ENCODE data around the gene NME2.
"Not testable (repeated sequence)": the region's sequence is repeated elsewhere in the genome, so short reads cannot be mapped to it uniquely, and the experiment has no call there.

NME2 gene

DNA sequence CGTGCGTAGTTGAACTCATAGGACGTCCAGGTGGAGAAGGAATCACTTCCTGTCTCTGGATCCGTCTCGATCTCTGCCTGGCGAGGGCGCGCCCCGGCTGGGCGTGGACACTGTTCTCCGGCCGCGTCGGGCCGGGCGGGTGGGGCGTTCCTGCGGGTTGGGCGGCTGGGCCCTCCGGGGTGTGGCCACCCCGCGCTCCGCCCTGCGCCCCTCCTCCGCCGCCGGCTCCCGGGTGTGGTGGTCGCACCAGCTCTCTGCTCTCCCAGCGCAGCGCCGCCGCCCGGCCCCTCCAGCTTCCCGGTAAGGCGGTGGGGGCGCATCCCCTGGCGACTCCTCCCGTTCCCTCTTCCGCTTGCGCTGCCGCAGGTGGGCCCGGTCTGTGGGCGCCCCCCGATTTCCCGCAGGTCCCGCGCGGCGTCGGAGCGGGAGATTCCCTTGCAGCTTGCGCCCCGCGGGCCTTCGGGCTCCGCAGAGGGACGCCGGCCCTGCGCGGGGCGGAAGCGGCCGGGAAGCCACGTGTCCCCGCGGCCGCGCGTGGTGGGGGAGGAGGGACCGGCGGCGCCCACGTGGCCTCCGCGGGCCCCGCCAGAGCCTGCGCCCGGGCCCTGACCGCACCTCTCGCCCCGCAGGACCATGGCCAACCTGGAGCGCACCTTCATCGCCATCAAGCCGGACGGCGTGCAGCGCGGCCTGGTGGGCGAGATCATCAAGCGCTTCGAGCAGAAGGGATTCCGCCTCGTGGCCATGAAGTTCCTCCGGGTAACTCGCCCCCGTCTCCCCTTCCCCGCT lies at the start of gene NME2:
TSS of gene NME2 (plus strand) at position 214 of the 789 bp plus-strand sequence. CDS start at position 634, 420 bp downstream.
- DNase-seq (ENCODE audit: low read depth in 2 of 2) = peak; percentile 31 to 41

DNA sequence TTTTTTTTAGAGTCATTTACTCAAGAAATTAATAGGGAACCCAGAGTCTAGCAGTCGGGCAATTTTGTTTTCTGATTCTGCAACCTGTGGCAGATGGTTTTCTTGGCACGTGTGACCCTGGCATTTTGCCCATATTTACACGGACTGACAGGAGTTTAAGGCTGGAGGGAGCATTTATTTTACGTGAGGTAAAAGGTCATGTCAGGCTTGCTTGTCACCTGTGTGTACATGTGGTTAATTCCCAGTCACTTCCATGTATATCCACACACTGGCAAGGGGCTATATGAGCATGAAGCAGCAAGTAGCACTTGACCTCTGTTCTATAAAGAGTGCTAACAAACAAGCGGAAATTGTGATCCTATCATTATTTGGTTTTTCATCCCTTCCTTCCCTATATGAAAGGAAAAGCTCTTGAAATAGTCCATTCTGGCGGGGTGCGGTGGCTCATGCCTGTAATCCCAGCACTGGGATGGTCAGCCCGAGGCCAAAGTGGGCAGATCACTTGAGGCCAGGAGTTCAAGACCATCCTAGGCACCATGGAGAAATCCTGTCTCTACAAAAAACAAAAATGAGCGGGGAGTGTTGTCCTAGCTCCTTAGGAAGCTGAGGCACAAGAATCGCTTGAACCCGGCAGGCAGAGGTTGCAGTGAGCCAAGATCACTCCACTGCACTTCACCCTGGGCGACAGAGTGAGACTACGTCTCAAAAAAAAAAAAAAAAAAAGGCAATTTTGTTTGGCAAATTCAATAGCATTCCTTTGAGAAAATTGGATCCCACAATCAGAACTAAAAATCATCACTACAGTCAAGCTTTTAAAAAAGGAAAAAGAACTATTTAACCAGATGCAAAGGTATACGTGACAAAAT lies 47.6 kb upstream of the NME2 start:
- no peak for DNase-seq (ENCODE audit: low read depth in 2 of 2)

DNA sequence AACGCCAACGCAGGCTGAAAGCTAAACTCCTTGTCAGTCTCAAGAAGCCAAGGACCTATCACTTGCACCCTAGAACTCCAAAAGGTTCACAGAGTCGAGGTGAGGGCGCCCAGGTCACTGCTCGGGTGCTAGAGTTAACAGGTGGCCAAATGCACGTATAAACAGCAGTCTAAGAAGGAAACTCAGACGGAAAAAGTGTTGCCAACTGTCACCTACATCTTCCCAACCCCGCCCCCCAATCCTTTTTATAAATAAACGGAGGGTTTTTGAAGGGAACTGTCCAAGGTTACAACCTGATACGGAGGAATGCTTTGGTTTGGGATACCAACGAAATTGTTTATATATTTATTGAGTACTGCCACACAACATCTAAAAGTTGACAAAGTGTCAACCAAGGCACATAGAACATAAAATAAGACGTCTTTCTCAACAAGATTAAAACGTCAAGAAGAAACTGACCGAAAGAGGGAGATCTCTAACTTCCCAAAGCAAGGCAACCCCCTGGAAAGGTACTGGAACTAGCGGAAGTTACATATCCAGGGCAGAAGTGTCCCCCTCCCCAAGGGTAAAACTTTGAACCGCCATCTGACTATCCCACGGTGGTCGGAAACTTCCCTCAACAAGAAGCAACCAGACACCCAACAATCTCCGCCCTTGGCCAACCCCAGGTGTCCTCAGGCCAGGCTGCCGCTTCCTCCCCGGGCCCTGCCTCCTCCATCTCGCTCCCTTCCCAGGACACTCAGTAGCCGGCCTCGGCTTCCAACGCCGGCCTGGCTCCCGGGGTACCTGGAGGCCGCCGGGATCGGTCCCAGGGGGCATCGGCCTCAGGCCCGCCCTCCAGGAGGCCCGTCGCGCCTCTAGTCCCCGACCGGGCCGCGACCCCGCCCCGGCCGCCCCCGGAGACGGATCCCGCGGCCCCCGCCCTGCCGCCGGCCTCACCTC lies 46.5 kb upstream of the NME2 start:
- no peak for DNase-seq (ENCODE audit: low read depth in 2 of 2)

DNA sequence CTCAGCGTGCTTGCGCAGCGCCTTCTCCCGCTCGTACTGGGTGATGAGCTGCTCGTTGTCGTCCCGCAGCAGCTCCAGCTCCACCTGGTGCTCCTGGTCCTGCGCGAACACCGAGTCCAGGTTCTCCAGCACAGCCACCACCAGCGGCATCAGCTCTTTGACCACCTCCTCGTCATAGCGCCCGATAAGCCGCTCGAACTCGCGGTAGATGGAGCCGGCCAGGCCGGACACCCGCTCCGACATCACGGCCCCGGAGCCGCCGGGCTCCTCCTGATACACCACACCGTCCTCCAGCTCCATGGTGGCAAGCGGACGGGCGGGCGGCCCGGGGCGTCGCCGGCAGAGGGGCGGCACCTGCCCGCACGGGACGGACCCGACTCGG lies 45.9 kb upstream of the NME2 start:
- DNase-seq (ENCODE audit: low read depth in 2 of 2) = no peak

DNA sequence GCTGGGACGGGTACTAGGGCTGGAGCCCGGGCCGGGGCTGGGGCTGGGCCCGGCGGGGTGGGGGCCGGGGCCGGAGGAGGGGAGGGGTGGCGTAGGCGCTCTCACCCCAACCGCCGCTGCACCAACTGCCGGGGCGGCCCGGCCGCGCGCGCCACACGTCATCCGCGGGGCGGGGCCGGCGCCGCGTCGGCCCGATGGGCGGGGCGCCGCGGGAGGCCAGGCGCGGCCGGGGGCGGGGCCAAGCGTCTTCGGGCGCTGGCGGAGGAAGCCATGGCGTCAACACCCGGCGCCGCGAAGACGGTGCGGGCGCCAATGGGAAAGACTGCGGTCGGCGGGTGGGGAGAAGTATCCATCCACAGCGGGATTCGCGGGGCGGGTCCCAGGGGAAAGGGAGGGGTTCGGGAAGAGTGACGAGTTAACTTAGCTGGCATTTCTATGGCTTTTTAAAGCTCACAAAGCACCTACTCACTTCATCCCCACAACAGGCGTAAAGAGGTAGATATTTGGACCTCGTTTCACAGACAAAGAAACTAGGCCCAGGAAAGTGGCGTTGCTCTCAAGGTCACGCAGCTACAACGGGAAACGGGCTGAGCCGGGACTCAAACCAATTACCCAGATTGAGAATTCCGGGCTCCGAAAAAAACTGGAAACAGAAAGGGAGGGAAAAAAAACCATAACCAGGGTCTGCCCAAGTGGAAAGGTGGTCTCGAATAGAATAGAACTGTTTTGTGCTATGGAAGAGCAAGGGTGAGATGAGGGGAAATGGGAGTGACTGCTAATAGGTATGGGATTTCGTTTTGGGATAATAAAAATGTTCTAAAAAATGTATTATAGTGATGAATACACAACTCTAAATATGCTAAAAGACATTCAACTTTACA lies 45.2 kb upstream of the NME2 start, which contains the start of gene SPAG9:
TSS of gene SPAG9 (minus strand) at position 130 of the 881 bp plus-strand sequence. CDS start 212 bp downstream, outside the sequence.
- peak; percentile 77 to 78 for DNase-seq (ENCODE audit: low read depth in 2 of 2)

DNA sequence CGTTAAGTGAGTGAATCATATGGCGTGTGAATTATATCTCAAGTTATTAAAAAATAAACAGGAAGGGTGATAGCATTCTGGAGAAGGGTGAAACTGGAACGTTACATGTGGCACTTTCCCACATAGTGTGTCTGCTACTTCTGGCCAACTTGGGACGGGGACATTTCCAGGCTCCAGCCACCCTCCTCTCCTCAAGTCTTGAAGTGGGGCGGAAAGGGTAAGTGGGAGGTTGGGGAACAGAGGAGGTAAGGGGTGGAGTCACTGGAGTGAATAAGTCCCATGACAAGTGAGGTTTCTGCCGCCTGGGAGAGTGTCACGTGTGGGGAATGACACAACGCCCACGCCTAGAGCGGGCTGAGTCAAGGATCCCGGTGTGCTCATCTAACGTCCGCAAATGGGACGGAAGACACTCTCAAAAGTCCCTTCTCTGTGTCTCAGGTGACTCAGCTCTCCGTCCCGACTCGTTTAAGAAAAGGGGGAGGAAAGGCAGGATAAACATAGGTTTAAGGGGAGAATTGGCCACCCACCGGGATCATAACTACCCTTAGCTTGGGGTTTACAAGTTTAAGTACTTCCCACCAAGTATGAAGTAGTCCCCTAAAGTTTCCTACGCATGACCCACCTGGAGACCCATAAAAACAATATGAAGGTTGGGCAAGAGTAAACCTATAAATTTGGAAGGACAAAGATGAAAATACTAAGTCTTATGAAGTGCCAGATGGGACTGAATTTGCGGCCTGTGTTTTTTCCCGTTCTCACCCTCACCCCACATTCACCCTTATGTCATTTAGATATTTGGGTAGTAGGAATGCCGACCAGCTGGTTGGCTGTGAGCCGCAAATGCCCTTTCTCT lies 44.4 kb upstream of the NME2 start:
- peak; percentile 54 to 64 for DNase-seq (ENCODE audit: low read depth in 2 of 2)

DNA sequence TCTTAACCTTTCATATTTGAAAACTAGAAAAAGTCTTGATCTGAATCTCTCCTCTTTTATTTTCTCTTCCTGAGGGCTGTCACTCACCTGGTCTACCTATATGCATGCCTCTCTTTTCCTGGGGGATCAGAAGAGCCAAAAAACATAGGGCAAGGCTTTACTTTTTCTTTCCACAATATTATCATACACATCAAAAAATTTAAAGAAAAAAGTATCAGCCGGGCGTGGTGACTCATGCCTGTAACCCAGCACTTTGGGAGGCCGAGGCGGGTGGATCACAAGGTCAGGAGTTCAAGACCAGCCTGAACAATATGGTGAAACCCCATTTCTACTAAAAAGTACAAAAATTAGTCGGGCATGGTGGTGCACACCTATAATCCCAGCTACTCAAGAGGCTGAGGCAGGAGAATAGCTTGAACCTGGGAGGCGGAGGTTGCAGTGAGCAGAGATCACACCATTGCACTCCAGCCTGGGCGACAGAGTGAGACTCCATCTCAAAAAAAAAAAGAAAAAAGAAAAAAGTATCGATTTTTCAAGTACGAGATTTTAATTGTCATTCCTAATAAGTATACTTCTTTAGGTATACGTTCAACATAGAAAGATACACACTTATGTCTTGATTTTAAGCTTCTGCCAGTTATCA lies 43.6 kb upstream of the NME2 start:
- not testable (repeated sequence) for DNase-seq (ENCODE audit: low read depth in 2 of 2)

DNA sequence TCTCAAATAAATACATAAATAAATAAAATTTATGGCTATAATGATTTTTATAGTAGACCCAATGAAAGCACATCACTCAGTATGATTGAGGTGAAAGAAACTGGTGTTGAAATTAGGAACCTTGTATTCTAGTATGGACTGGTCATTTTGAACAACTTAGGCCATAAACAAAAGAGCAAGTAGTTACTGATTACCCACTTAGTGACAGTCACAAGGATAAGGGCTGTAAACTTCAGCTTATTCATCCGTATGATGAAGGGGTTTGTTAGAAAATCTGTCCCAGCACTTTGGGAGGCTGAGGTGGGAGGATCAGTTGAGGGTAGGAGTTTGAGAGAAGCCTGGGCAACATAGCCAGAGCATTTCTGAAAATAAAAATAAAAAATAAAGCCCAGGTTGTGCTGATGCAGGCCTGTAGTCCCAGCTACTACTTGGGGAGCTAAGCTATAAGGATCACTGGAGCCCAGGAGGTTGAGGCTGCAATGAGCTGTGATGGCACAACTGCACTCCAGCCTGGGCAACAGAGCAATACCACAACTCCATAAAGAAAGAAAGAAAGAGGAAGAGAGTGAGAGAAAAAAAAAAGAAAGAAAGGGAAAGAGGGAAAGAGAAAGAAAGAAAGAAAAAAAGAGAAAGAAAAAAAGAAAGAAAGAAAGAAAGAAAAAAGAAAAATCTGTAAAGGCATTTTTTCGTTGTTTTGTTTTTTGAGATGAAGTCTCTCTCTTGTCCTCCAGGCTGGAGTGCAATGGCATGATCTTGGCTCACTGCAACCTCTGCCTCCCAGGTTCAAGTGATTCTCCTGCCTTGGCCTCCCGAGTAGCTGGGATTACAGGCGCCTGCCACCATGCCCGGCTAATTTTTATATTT lies 41.3 kb upstream of the NME2 start:
- no peak for DNase-seq (ENCODE audit: low read depth in 2 of 2)

DNA sequence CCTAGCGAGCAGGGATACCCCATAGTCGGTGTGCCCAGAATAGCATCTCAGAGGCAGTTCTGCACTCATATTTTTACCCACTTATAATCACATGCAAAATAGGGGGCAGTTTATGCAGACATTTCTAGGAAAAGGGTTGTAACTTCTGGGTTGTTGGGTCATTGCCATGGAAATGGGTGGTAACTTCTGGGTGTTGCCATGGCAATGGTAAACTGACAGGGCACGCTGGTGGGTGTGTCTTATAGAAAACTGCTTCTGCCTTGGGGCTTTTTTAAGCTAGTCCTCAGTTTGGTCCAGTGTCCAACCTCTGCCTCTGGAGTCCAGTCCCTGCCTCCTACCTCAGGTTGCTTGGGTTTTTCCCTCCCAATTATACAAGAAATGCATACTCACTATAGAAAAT lies 38.1 kb upstream of the NME2 start:
- no peak for DNase-seq (ENCODE audit: low read depth in 2 of 2)

DNA sequence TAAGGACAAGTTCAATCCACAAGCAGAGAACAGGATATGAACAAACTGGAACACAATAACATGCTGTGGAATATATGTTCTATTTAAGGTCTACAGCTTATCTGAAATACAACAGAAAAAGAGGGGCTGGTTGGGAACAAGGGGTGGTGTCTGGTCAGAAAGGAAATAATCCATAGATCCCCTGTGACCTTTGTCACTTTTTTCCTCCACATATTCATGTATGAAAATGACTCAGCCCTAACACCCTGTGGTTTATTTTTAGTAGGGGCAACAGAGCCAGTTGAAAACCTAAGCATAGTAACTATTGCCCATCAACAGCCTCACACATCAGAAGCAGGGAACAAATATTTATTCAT lies 33.3 kb upstream of the NME2 start:
- no peak for DNase-seq (ENCODE audit: low read depth in 2 of 2)

DNA sequence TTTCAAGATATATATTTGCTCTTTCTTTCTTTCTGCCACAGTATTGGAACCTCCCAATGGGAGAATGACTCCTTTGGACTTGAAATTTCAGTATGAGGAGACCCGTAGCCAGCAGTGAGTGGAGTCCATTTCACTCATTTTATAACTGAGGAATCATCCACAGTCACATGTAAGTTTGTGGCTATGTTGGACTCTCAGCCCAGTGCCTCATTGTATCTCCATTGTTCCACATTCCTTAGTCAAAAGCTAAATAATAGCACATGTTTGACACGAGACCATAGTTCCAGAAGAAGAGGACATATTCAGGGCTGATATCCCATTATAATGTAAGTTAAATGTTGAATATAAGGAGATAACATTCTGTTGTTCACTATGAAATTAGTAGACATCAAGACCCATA lies 32.8 kb upstream of the NME2 start:
- DNase-seq (ENCODE audit: low read depth in 2 of 2) = no peak

DNA sequence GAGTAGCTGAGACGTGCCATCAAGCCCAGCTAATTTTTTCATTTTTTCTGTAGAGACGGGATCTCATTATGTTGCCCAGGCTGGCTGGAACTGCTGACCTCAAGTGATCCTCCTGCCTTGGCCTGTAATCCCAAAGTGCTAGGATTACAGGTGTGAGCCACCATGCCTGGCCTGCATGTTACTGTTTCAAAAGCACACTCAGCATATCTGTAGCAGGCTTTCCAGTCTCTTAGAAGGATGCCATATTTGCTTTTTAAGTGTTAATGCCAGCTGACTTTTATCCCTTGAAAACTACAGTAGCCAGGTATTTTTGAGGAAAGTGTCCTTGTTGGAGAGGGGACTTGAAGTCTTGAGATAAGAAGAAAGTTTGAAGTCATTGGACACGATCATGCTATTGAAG lies 30.3 kb upstream of the NME2 start:
- DNase-seq (ENCODE audit: low read depth in 2 of 2) = no peak

DNA sequence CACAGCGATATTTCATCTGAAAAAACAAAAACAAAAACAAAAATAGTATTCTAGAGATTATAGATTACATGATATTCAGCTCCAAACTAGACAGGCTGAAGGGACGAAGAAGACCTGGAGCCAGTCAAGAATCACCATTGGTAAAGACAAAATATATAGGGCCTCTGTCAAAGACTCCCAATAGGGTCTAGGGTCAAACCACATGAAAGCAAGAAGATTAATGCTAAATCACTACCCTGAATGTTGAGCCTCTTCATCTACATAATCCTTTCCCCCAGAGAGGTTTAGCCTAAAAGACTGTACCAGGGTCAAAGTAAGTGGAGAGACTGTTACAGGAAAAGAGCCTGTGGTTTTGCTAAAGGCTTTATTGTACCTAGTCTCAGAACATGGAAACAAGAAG lies 23.6 kb upstream of the NME2 start:
- no peak for DNase-seq (ENCODE audit: low read depth in 2 of 2)

DNA sequence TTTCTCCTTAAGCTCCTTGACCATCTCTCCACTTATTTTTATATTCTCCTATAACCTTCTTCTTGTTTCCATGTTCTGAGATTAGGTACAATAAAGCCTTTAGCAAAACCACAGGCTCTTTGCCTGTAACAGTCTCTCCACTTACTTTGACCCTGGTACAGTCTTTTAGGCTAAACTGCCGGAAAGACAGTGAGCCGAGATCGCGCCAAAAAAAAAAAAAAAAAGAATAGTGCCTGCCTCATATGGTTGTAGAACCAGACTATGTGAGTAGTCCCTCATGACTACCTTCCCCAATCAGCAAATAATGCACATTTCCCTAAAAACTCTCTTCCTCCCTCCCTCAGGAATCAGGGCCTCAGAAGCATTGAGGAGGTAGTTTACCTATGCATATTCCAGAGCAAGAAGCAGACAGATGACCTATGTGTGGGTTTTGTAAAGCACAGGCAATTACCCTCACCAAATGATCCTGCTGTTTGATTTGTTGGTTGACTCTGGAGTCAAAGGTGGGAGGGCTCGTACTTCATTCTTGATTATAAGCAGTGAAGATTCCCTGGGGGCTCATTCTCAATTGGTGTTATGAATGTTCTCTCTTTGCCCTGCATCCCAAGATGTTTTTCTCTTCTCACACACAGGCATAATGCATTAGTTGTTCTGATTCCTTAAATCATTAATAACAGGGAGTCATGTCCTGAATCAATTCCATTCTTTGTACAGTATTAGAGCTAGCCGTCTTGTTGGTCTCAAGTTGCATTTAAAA lies 21.8 kb upstream of the NME2 start:
- DNase-seq (ENCODE audit: low read depth in 2 of 2) = no peak

DNA sequence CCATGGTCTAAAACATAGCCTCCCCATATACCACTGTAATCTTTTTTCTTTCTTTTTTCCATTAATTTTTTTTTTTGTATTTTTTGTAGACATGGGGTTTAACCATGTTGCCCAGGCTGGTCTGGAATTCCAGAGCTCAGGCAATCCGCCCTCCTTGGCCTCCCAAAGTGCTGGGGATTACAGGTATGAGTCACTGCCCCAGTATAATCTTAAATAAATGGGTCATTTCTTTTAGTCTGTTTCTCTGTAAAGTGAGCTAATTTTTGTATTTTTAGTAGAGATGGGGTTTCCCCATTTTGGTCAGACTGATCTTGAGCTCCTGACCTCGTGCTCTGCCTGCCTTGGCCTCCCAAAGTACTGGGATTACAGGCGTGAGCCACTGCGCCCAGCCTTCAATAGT lies 18.6 kb upstream of the NME2 start:
- DNase-seq (ENCODE audit: low read depth in 2 of 2) = no peak

DNA sequence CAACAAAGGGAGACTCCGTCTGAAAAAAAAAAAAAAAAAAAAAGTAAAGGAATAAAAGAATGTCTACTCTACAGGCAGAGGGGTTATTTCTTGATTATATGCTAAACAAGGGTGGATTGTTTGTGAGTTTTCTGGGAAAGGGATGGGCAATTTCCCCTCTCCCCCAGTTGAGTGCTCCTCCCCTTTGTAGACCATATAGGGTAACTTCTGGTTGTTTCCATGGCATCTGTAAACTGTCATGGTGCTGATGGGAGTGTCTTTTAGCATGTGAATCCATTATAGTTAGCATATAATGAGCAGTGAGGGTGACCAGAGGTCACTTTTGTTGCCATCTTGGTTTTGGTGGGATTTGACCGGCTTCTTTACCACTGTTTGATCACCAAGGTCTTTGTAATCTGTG lies 17.0 kb upstream of the NME2 start:
- DNase-seq (ENCODE audit: low read depth in 2 of 2) = no peak

DNA sequence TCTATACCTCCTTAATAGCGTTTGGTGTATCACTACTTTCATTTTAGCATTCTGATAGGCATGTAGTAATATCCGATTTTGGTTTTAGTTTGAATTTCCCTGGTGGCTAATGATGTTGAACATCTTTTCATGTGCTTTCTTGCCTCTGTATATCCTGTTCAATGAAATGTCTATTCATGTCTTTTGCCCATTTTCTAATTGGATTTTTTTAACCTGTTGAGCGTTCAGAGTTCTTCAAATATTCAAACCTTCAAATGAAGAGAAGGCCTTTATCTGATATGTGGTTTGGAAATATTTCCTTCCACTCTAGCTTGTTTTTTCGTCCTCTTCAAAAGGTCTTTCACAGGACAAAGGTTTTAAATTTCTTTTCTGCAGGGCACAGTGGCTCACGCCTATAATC lies 15.3 kb upstream of the NME2 start:
- no peak for DNase-seq (ENCODE audit: low read depth in 2 of 2)

DNA sequence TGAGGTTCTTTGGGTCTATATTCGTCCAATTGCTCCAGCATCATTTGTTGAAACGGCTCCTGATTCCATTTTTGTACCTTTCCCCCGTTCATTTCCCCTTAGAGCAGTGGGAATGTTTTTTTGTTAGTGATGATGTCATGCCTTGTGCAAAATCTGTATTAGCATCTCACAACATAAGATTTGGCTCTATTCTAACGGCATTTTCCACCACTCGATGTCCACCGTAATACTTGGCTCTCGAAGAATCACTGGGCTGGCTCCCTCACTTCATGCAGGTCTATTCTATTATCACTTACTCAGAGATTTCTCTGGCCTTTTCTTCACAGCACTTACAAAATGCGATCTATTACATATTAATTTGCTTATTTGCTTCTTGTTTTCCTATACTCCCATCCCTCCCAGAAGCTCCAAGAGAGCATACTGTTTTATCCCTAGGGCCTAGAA lies 13.4 kb upstream of the NME2 start:
- no peak for DNase-seq (ENCODE audit: low read depth in 2 of 2)

Measured in stimulated activated CD8-positive, alpha-beta memory T cell treated with anti-CD3 and anti-CD28 coated beads, Interleukin-7, amount 100 ng/mL, for 1 hour (primary cell).